GM19193 (cell line): Measurements from ENCODE around the gene C14orf119.
A peak's percentile ranks its signal among the peaks of the same experiment; 100 is the strongest.

Experiments used
- POLR2A ChIP-seq: IDR thresholded peaks from 4 replicates; pipeline ENCODE4 v1.6.1; 2011; ENCODE audit not compliant: insufficient read depth, insufficient read length; ENCODE audit errors: extremely low read depth

The C14orf119 gene

DNA sequence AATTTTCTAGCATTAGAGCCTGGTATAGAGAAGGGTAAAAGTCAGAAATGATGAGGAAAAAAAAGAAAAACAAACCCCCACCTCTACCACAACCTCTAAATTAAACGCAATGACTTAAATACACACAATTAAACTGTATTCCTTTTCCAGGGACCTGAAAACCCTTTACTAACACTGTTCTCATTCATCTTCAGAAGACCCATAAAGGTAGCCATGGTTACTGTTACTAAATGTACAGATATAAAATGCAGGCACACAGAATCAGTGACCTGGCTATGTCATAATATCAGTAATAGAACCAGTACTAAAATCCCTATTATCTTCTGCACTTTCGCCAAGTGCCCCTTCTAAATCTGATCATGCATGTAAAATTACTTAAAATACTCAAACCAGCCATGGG is 1.8 kb upstream of the C14orf119 start:
- TF ChIP-seq POLR2A: no peak

GRCh38 chr14:23093991-23094665 is 1.2 kb upstream of the C14orf119 start:
- no peak for TF ChIP-seq POLR2A

DNA sequence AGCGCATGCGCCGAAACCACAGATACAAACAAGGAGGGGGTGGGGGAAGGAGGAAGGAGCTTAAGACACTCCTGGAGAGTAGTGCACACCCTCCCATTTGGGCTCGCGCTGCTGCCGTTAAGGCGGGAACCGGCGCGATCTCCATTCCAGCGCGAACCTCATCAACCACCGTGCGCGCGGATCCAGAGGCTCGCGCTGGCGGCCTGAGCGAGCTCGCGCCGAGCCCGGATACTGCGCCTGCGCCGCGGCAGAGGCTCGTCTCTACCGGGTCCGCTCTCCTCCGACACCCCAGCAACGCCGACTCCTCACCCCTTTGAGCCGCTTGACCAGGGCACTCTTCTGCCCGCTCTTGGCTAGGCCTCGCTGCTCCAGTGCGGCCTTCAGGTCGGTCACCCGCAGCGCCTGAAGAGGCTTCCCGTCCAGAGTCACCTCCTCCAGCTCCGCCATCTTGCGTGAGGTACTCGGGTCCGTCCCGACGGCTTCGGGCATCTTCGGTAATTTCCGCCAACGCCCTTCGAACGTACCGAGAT is 574 bp upstream of the C14orf119 start, which contains the start of gene ACIN1:
Gene ACIN1, minus strand, starts transcription at position 471 of the 530 bp plus-strand sequence. Its CDS starts 24 bp downstream, at position 447.
- peak; percentile 88 for TF ChIP-seq POLR2A

GRCh38 chr14:23097786-23098185 is 2.5 kb downstream of the C14orf119 start:
- no peak for TF ChIP-seq POLR2A

GRCh38 chr14:23099212-23099861 is 4.0 kb downstream of the C14orf119 start:
- no peak for TF ChIP-seq POLR2A

GRCh38 chr14:23101213-23101970 is 6.1 kb downstream of the C14orf119 start:
- no peak for TF ChIP-seq POLR2A

GRCh38 chr14:23101986-23102625 is 6.8 kb downstream of the C14orf119 start:
- TF ChIP-seq POLR2A: no peak

DNA sequence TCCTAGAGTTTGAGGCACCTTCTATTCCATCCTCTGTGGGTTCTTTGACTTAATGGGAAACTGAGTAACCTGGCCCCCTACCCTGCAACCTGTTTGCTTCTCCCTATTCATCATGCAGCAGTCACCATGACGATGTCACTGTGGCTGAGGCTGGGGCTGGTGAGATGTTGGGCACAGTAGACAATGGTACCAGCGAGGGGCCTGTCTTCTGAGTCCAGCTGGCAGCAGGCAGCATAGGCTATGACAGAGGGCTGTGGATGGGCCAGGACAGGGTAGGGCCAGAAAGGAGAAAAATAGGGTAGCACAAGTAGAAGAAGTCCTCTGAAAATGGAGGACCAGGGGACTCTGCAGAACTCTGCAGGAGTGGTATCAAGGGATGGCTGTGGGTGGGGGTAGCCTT is 7.5 kb downstream of the C14orf119 start:
- no peak for TF ChIP-seq POLR2A

DNA sequence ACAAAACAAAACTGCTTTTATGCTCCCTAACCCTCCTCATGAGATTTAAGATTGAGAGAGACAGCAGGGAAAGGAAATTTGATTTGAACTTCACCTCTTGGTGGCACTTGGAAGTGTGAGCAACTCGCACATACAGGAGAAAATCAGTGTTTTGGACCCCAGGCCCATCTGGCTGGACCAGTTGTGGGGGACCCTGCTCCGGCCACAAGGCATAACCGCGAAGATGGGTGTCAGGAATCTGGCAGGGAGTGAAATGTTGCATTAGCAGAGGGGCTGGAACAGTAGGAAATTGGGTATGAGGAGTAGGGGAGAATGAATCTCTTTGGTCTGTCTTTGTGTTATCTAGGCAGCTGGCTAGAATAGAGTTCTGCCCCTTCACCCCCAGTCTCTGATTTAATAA is 8.3 kb downstream of the C14orf119 start:
- TF ChIP-seq POLR2A: no peak

DNA sequence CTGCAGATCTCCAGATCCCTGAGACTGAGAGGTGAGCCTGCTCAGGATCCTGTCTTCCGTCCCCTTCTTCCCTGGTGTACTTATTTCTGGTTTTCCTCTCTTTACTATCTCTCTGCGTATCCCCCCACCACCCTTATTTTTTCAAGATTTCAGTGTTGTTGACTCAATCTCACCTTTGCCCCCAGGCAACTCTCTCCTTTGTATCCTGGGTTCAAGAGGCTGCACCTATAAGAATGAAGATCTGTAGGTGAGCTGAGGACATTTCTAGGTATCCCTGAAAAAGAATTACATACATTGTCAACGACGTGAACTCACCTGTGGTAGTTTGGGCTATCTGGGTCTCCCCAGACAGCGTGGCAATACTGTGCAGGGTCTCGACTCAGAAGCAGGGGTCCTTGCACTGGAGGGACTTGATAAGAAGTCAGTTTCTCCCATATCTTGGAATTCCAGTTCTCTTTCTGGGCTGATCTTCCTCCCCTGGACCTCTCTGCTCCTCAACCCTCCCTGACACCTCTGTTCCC is 8.8 kb downstream of the C14orf119 start:
- no peak for TF ChIP-seq POLR2A

DNA sequence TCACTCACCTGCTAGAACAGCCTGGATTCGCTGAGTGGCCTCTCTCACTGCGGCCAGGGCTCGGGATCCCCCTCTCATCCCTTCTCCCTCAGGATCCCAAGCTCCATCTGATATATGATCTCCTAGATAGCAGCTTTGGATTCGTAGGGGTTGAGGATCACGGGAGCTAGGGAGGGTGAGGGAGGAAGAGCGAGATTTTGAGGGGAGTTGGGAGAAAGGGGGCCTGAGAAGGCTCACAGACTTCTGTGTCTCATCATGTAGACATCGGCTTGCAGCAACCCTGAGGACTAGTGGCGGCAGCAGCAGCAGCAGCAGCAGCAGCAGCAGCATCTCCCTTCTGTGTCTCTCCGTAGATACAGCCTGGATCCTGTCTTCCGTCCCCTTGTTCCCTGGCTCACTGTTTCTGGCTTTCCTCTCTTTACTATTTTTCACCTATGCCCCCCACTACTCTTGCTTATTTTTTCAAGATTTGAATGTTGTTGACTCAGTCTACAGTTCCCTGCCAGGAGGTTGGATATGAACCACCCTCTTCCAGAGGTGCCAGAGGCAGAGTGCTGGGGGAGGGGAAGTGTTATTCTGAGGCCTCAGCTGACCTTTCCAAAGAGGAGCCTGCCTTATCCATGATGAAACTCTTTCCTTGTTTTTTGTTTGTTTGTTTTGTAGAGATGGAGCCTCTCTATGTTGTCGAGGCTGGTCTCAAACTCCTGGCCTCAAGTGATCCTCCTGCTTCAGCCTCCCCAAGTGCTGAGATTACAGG is 9.5 kb downstream of the C14orf119 start, which contains the start of gene CIROP:
Gene CIROP, minus strand, starts transcription at position 399 of the 757 bp plus-strand sequence. Its CDS starts 69 bp downstream, at position 330.
- TF ChIP-seq POLR2A: no peak

DNA sequence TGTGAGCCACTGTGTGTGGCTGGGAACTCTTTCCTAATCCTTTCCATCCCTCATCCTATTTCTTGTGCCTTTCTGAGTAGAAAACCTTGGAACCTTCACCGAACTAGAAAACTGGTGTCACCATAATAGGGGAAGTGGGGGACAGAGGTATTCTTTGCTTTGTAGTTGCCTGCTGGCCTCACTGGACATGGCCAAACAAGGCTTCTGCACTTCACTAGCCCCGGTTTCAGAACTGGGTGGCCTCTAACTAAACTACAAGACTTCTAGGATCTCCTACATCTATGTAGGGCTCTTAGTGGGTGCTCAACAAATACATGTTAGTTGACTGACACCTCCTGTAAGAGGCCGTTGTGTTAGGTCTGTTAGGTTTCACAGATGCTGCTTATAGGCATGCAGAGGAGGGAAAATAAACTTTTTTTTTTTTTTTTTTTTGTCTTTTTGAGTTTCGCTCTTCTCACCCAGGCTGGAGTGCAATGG is 10.1 kb downstream of the C14orf119 start:
- TF ChIP-seq POLR2A: no peak

GRCh38 chr14:23106747-23107045 is 11.4 kb downstream of the C14orf119 start:
- no peak for TF ChIP-seq POLR2A

DNA sequence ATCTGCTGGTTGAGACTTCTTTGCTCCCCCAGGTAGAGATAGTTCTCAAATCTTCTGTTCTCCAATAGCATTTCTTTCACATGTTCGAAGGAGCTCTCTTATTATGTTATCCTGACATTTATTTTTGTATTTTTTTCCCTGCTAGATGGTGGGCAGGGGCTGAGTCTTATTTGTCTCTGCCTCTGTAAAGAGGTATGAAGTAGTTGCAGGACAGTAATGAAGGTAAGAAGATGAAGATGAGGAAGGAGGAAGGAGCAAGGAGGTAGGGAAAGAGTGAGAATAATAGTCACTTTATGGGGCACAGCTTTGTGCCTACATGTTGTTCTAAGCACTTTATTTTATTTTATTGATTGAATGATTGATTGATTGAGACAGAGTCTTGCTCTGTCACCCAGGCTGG is 14.5 kb downstream of the C14orf119 start:
- TF ChIP-seq POLR2A: no peak
